ENCODE data around the gene CPE.

DNA sequence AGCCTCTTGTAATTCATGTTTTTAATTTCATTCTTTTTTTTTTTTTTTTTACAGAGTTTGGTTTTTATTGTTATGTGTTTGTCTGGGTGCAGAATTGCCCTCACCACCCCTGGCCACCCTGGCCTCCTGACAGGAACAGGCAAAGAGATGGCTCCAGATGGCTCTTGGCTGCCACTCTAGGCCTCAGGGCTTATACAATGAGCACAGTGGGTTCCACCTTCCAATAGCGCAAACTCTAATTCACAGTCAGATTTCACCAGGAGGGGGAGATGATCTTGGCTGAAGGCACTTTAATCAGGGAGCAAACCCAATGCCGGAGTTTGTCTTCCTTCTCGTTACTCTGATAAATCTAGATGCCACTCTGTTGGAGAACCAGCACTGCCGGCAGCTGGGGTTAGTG lies 24.8 kb downstream of the CPE start:
- TF ChIP-seq, protein P1, sequence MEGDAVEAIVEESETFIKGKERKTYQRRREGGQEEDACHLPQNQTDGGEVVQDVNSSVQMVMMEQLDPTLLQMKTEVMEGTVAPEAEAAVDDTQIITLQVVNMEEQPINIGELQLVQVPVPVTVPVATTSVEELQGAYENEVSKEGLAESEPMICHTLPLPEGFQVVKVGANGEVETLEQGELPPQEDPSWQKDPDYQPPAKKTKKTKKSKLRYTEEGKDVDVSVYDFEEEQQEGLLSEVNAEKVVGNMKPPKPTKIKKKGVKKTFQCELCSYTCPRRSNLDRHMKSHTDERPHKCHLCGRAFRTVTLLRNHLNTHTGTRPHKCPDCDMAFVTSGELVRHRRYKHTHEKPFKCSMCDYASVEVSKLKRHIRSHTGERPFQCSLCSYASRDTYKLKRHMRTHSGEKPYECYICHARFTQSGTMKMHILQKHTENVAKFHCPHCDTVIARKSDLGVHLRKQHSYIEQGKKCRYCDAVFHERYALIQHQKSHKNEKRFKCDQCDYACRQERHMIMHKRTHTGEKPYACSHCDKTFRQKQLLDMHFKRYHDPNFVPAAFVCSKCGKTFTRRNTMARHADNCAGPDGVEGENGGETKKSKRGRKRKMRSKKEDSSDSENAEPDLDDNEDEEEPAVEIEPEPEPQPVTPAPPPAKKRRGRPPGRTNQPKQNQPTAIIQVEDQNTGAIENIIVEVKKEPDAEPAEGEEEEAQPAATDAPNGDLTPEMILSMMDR (IDR thresholded peaks at IDR 0.05): no peak
- TF ChIP-seq POLR2A (IDR thresholded peaks at IDR 0.05): no peak
- no peak for TF ChIP-seq POLR2AphosphoS5 (IDR thresholded peaks at IDR 0.05)
- TF ChIP-seq EP300 (IDR thresholded peaks at IDR 0.05): no peak

Data from suprapubic skin (tissue), 4 donors.